ENCODE results near the gene TCEAL6. TPM values are rescaled to one million over a fixed set of nuclear protein-coding genes. Genes with fewer than 3 reads are reported as not detected.
A peak's percentile ranks its signal among the peaks of the same experiment; 100 is the strongest.
"Not testable (repeated sequence)": the region's sequence is repeated elsewhere in the genome, so short reads cannot be mapped to it uniquely, and the experiment has no call there.

TCEAL6 gene
- not detected for total RNA-seq
- long read RNA-seq: 0 reads

DNA sequence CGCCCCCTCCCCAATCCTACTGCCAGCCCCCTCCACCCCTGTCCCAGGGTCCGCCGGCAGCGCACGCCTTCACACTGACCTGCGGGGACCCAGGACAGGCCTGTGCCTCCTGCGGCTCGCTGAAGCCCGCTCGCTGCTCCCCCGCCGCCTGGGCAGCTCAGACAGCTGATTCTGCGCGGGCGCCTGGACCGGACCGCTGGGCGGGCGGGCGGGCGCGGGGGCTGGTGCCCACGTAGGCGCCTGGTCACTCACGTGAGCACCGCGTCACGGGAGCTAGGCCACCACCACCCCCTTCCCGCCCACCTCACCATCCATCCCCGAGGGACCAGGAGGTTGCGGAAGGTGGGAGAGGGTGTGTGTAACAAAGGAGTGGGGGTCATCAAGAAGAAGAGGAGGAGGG is at the start of gene TCEAL6:
TSS of gene TCEAL6 (minus strand) at position 208 of the 400 bp plus-strand sequence.
- DNase-seq; ATAC-seq; intact Hi-C loops (cut with micrococcal nuclease): not testable (repeated sequence)

GRCh38 chrX:102185967-102186720 is 43.9 kb upstream of the TCEAL6 start:
- intact Hi-C loops (cut with micrococcal nuclease): no loop called here
- no peak for ATAC-seq
- no peak for DNase-seq

DNA sequence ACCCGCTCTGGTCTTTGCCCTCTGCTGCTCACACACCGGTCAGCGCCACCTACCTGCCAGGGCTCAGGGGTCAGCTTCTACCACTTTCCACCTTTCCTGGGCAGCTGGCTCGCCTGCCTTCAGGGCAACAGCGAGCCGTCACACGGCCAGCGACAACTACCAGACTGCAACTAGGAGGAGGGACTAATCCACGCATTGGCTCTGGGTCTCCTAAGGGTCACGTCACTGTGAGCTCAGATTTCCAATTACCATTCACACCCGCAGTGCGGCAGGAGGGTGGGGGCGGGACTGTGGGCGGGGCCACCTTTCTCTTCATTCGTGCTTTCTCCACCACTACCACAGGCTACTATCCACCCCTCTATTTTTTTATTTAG is 13.5 kb upstream of the TCEAL6 start, which contains the start of gene BEX5:
TSS of gene BEX5 (minus strand) at position 172 of the 374 bp plus-strand sequence. CDS start 1,712 bp downstream, outside the sequence.
- peak; percentile 32 for DNase-seq
- ATAC-seq: peak; percentile 95
- intact Hi-C loops (cut with micrococcal nuclease): no loop called here

- DNase-seq (no peak), ATAC-seq (peak; percentile 38)
- intact Hi-C loops (cut with micrococcal nuclease): no loop called here
Observed at GRCh38 chrX:102154900-102155805, 12.9 kb upstream of the TCEAL6 start.

DNA sequence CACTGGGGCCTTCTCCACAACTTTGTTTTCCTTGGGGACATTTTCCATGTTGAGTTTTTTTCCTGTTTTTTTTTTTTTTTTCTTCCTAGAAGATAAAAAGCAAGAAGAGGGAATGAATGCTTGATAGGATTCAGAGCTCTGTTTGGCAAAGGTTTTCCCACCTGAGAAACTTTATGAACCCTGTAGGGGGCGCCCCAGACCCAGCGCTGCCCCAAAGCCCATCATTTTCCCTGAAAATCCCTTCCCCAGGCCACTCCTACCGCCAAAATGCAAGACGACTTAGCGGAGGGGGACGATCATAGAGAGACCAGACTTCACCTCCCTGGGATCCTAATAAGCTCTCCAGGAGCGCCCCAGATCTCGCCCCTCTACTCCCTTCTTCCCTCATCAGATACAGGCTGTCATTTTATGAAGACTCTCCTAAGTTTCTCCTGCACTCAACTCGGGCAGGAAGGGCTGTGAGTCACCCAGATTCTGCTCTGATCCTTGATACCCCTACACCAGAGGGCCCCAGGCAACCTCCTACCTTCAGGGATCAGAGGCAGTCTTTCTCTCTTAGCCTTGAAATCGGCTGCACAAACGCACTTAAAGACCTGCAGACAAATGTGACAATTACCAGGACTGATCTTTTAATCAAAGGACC is 12.1 kb upstream of the TCEAL6 start:
- ATAC-seq: no peak
- intact Hi-C loops (cut with micrococcal nuclease): no loop called here
- no peak for DNase-seq

DNA sequence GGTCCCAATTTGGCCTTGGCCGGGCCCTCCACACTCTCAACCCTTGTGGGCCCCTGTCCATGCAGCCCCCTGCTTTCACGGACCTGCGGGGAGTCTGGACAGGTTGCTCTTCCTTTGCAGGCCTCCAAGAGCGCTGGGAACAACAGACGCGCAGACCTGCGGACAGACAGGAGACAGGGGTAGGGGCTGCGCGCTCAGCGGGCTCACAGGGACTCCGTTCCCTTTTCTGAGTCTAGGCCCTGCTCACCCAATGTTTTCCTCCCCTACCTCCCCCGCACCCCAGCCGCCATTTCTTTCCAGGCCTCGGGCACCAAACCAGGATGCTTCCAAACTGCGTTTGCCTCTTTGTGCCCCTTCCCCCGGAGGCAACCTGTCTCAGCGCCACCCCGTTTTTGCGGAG is 650 bp downstream of the TCEAL6 start:
- DNase-seq; intact Hi-C loops (cut with micrococcal nuclease); ATAC-seq: not testable (repeated sequence)

- DNase-seq; intact Hi-C loops (cut with micrococcal nuclease): not testable (repeated sequence)
Observed at GRCh38 chrX:102140876-102141275, 1.4 kb downstream of the TCEAL6 start.

GRCh38 chrX:102138064-102138463 is 4.2 kb downstream of the TCEAL6 start:
- ATAC-seq (no peak), DNase-seq (no peak)
- intact Hi-C loops (cut with micrococcal nuclease): no loop called here

More at GRCh38 chrX:102140876-102141275, 1.4 kb downstream of the TCEAL6 start:
- ATAC-seq: not testable (repeated sequence)

GRCh38 chrX:102129473-102129872 is 12.8 kb downstream of the TCEAL6 start:
- no peak for ATAC-seq
- intact Hi-C loops (cut with micrococcal nuclease): no loop called here
- DNase-seq: no peak

DNA sequence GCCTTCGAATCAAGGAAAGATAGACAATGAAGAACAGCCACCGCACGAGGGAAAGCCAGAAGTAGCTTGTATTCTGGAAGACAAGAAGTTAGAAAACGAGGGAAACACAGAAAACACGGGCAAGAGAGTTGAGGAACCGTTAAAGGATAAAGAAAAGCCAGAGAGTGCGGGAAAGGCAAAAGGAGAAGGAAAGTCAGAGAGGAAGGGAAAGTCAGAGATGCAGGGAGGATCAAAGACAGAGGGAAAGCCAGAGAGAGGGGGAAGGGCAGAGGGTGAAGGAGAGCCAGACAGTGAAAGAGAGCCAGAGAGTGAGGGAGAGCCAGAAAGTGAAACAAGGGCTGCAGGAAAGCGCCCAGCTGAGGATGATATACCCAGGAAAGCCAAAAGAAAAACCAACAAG is 15.4 kb downstream of the TCEAL6 start:
- no peak for ATAC-seq
- DNase-seq: no peak
- intact Hi-C loops (cut with micrococcal nuclease): no loop called here

- intact Hi-C loops (cut with micrococcal nuclease); DNase-seq; ATAC-seq: not testable (repeated sequence)
Observed at GRCh38 chrX:102126080-102126818, 16.0 kb downstream of the TCEAL6 start.

- DNase-seq; ATAC-seq; intact Hi-C loops (cut with micrococcal nuclease): not testable (repeated sequence)
Observed at GRCh38 chrX:102125436-102125835, 16.8 kb downstream of the TCEAL6 start, which contains the start of gene TCEAL2. Gene TCEAL2, plus strand, starts transcription at chrX:102125679. Its CDS starts 1,152 bp downstream, at chrX:102126831.

- intact Hi-C loops (cut with micrococcal nuclease); DNase-seq; ATAC-seq: not testable (repeated sequence)
Observed at GRCh38 chrX:102125014-102125413, 17.3 kb downstream of the TCEAL6 start.

DNA sequence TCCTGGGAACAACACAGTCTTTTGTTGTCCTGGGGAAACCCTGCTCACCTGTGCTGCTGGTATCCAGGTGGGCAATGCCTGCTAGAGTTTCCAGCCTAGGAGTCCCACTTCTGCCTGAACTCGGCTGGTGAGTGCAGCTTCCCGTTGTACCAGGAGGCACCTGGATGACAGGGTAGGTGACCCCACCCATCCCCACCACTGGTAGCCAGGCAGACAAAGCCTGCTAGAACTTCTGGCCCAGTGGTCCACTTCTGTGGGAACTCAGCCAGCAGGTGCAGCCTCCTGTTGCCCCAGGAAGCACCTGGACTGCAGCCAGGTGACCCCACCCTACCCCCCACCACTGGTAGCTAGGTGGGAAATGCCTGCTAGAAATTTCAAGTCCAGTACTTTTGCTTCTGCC is 26.5 kb downstream of the TCEAL6 start:
- no peak for ATAC-seq
- intact Hi-C loops (cut with micrococcal nuclease): no loop called here
- DNase-seq: no peak

- no peak for ATAC-seq
- intact Hi-C loops (cut with micrococcal nuclease): no loop called here
- DNase-seq: no peak
Observed at GRCh38 chrX:102113367-102113766, 28.9 kb downstream of the TCEAL6 start.

Measured in left ventricle myocardium superior (tissue), 1 donor.